ENCODE results near the gene MAN1C1.

Gene MAN1C1

GRCh38 chr1:25612421-25612820 lies 4.2 kb upstream of the MAN1C1 start:
- in situ Hi-C loops (cut with MboI; ENCODE audit: low sequenced_read_pairs) = no loop called here

GRCh38 chr1:25613091-25613490 lies 3.5 kb upstream of the MAN1C1 start:
- in situ Hi-C loops (cut with MboI; ENCODE audit: low sequenced_read_pairs) = no loop called here

GRCh38 chr1:25614501-25615171 lies 2.0 kb upstream of the MAN1C1 start:
- in situ Hi-C loops (cut with MboI; ENCODE audit: low sequenced_read_pairs) = no loop called here

- in situ Hi-C loops (cut with MboI; ENCODE audit: low sequenced_read_pairs) = no loop called here
Measured at GRCh38 chr1:25615172-25615541, 1.4 kb upstream of the MAN1C1 start.

GRCh38 chr1:25615563-25616094 lies 962 bp upstream of the MAN1C1 start:
- in situ Hi-C loops (cut with MboI; ENCODE audit: low sequenced_read_pairs) = no loop called here

- in situ Hi-C loops (cut with MboI; ENCODE audit: low sequenced_read_pairs) = no loop called here
Measured at GRCh38 chr1:25616987-25617624, 515 bp downstream of the MAN1C1 start.

- in situ Hi-C loops (cut with MboI; ENCODE audit: low sequenced_read_pairs) = no loop called here
Measured at GRCh38 chr1:25617625-25618432, 1.2 kb downstream of the MAN1C1 start.

GRCh38 chr1:25618433-25618808 lies 1.8 kb downstream of the MAN1C1 start:
- in situ Hi-C loops (cut with MboI; ENCODE audit: low sequenced_read_pairs) = no loop called here

GRCh38 chr1:25619101-25619890 lies 2.7 kb downstream of the MAN1C1 start:
- in situ Hi-C loops (cut with MboI; ENCODE audit: low sequenced_read_pairs) = no loop called here

- in situ Hi-C loops (cut with MboI; ENCODE audit: low sequenced_read_pairs) = no loop called here
Measured at GRCh38 chr1:25620211-25620610, 3.6 kb downstream of the MAN1C1 start.

GRCh38 chr1:25620701-25621350 lies 4.2 kb downstream of the MAN1C1 start:
- in situ Hi-C loops (cut with MboI; ENCODE audit: low sequenced_read_pairs) = no loop called here

- in situ Hi-C loops (cut with MboI; ENCODE audit: low sequenced_read_pairs) = no loop called here
Measured at GRCh38 chr1:25621876-25622275, 5.3 kb downstream of the MAN1C1 start.

- in situ Hi-C loops (cut with MboI; ENCODE audit: low sequenced_read_pairs) = no loop called here
Measured at GRCh38 chr1:25622531-25622930, 5.9 kb downstream of the MAN1C1 start.

GRCh38 chr1:25623007-25623406 lies 6.4 kb downstream of the MAN1C1 start:
- in situ Hi-C loops (cut with MboI; ENCODE audit: low sequenced_read_pairs) = no loop called here

GRCh38 chr1:25623731-25624130 lies 7.1 kb downstream of the MAN1C1 start:
- in situ Hi-C loops (cut with MboI; ENCODE audit: low sequenced_read_pairs) = no loop called here

- in situ Hi-C loops (cut with MboI; ENCODE audit: low sequenced_read_pairs) = no loop called here
Measured at GRCh38 chr1:25624156-25624555, 7.6 kb downstream of the MAN1C1 start.

- in situ Hi-C loops (cut with MboI; ENCODE audit: low sequenced_read_pairs) = no loop called here
Measured at GRCh38 chr1:25624604-25625003, 8.0 kb downstream of the MAN1C1 start.

GRCh38 chr1:25626018-25626417 lies 9.4 kb downstream of the MAN1C1 start:
- in situ Hi-C loops (cut with MboI; ENCODE audit: low sequenced_read_pairs) = no loop called here

GRCh38 chr1:25628741-25629421 lies 12.3 kb downstream of the MAN1C1 start:
- in situ Hi-C loops (cut with MboI; ENCODE audit: low sequenced_read_pairs) = no loop called here

GRCh38 chr1:25629836-25630235 lies 13.2 kb downstream of the MAN1C1 start:
- in situ Hi-C loops (cut with MboI; ENCODE audit: low sequenced_read_pairs) = no loop called here
